Activated T-helper 1 cell treated with Interleukin-2 at 50 U/mL for 16 hours (primary cell): ENCODE measurements around the gene C2.
"Not testable (repeated sequence)": the region's sequence is repeated elsewhere in the genome, so short reads cannot be mapped to it uniquely, and the experiment has no call there.

Experiments
- DNase-seq: peaks from one replicate; pipeline ENCODE4 v3.0.0-alpha.2; 2020; ENCODE audit warnings: low read depth

C2 gene

DNA sequence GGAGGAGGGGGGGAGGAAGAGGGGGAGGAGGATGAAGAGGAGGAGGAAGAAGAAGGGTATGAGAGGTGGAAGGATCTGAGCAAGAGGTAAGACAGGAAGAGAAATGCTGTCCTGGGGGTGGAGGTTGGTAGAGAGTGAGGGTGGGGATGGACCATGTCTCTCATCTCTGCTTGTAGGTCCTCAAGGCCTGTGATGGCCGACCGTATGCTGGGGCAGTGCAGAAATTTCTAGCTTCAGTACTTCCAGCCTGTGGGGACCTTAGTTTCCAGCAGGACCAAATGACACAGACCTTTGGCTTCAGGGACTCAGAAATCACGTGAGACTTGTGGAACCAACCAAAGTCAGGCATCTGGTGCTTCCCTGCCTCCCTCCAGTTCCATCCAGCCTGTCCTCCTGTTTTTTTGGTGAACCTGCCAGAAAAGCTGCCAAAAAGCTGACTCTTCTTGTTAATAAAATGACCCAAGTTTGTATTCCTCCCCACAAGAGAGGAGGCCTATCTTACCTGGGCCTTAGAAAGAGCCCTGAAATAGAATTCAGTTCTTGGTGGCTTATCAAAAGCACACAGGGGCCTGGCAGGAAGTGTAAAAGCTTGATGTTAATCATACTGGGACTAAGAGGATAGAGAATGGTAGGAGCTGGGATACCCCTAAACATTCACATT is 51.9 kb downstream of the C2 start:
- DNase-seq, result no peak

GRCh38 chr6:31980195-31980876 is 52.8 kb downstream of the C2 start:
- DNase-seq, result not testable (repeated sequence)

GRCh38 chr6:31980998-31981397 is 53.5 kb downstream of the C2 start:
- not testable (repeated sequence) for DNase-seq

DNA sequence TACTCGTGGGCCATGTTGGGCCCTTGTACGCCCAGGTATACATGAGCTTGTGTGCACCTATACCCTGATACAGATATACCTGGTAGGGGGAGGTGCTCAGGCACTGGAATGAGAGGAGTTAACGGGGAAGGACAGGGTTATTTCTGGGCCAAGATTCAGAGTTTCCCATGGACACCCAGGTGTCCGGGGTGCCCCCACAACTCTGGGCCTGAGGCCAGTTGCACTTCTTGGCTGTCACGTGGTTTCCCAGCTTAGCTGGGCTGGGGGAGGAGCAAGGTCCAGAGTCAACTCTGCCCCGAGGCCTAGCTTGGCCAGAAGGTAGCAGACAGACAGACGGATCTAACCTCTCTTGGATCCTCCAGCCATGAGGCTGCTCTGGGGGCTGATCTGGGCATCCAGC is 54.2 kb downstream of the C2 start, which contains the start of gene C4A:
Gene C4A (plus strand): TSS at position 314 of the 400 bp plus-strand sequence. CDS start 51 bp downstream, at position 365.
- DNase-seq, result not testable (repeated sequence)

GRCh38 chr6:31989363-31989762 is 61.8 kb downstream of the C2 start:
- not testable (repeated sequence) for DNase-seq

- DNase-seq, result not testable (repeated sequence)
Observed at GRCh38 chr6:31994421-31994820, 66.9 kb downstream of the C2 start.
